BJ (cell line): Measurements from ENCODE around the gene LRRC4B. TPM values are rescaled to one million over a fixed set of nuclear protein-coding genes. Genes with fewer than 3 reads are reported as not detected.

Source experiments
- CTCF ChIA-PET: fragments of 350-600 bp; formaldehyde crosslinking; extraction: SDS; loops from one replicate; lab custom pipeline; 2021; ENCODE audit warnings: antibody characterized with exemption, inconsistent platforms; lab: Yijun Ruan, JAX
- POLR2A ChIA-PET: fragments of 300-600 bp; sonication (Branson Sonifier 250); formaldehyde crosslinking; extraction: SDS; loops from one replicate; lab custom pipeline; 2021; ENCODE audit warnings: antibody characterized with exemption; lab: Charles Lee
- DNase-seq: peaks from one replicate; pipeline ENCODE4 v3.0.0-alpha.2; 2011; ENCODE audit warnings: low read depth
- H3K27me3 ChIP-seq: 2 replicates; pipeline ENCODE4 v1.6.0; 2011; ENCODE audit warnings: low read length; ENCODE audit not compliant: control insufficient read depth, insufficient read depth
- H3K36me3 ChIP-seq: 2 replicates; pipeline ENCODE4 v1.5.1; 2011; ENCODE audit warnings: low read length; ENCODE audit not compliant: control insufficient read depth, insufficient read depth
- H3K4me3 ChIP-seq: 2 replicates; pipeline ENCODE4 v1.5.1; 2011; ENCODE audit warnings: low read depth, mild to moderate bottlenecking, control low read depth, low read length
- CTCF ChIP-seq: IDR thresholded peaks from 2 replicates; pipeline ENCODE4 v1.5.1; 2011; ENCODE audit warnings: low read depth, mild to moderate bottlenecking, control low read depth, inconsistent platforms, low read length, moderate library complexity; ENCODE audit not compliant: insufficient read depth
- polyA plus RNA-seq: library from polyadenylated mRNA; depleted of rRNA; stranded (reverse); fragments of >200 nt; gene quantifications from 2 replicates; pipeline ENCODE4 v1.2.3, GENCODE V29; 2011

The LRRC4B gene
- polyA plus RNA-seq, 1 experiment, result 0.06 TPM

DNA sequence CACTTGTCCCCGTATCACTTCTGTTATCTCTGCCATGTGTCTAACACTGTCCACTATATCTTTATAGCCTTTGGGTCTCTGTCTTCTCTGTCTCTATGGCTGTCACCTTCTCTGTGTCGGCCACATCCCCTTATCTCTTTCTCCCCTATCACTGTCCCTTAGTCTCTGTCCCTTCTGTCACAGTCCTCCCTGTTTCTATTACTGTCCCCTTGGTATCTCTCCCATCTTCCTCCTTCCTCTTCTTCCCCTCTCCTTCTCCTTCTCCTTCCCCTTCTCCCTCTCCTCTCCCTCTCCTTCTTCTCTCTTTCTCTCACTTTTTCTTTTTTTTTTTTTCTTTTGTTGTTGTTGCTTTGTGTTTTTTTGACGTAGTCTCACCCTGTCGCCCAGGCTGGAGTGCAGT lies 34.7 kb upstream of the LRRC4B start:
- TF ChIP-seq CTCF, result no peak
- ChIA-PET CTCF (no interaction called here), POLR2A (no interaction called here)
- no peak for DNase-seq
- Histone ChIP-seq H3K4me3 (no peak overlapping the region), H3K27me3 (no peaks in the 10 kb centered on the region), H3K36me3 (no peaks in the 10 kb centered on the region)

DNA sequence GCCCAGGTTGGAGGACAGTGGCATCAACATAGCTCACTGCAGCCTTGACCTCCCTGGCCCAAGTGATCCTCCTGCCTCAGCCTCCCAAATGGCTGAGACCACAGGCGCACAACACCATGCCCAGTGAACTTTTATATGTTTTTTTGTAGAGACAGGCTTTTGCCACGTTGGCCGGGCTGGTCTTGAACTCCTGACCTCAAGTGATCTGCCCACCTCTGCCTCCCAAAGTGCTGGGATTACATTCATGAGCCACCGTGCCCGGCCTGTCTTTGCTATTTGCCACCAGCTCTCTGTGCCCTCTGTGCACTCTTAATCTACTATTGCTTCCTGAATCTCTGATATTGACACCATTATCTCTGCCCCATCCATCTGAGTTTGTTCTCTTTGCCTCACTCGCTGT lies 34.3 kb upstream of the LRRC4B start:
- Histone ChIP-seq H3K4me3 (no peak overlapping the region), H3K27me3 (no peaks in the 10 kb centered on the region), H3K36me3 (no peaks in the 10 kb centered on the region)
- ChIA-PET POLR2A (no interaction called here), CTCF (no interaction called here)
- no peak for TF ChIP-seq CTCF
- no peak for DNase-seq

DNA sequence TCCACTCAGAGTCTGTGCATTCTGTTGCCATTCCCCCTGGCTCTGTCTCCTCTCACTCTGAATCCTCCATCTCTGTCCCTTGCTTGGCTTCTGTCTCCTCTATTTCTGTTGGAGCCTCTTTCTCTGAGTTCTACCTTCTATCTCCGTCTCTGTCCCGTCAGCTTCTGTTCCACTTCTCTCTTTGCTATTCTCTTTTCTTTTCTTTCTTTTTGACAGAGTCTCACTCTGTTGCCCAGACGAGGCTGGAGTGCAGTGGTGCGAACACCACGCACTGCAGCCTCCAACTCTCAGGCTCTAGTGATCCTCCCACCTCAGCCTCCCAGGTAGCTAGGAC lies 33.8 kb upstream of the LRRC4B start:
- CTCF ChIA-PET, result no interaction called here
- no peak for TF ChIP-seq CTCF
- POLR2A ChIA-PET, result no interaction called here

DNA sequence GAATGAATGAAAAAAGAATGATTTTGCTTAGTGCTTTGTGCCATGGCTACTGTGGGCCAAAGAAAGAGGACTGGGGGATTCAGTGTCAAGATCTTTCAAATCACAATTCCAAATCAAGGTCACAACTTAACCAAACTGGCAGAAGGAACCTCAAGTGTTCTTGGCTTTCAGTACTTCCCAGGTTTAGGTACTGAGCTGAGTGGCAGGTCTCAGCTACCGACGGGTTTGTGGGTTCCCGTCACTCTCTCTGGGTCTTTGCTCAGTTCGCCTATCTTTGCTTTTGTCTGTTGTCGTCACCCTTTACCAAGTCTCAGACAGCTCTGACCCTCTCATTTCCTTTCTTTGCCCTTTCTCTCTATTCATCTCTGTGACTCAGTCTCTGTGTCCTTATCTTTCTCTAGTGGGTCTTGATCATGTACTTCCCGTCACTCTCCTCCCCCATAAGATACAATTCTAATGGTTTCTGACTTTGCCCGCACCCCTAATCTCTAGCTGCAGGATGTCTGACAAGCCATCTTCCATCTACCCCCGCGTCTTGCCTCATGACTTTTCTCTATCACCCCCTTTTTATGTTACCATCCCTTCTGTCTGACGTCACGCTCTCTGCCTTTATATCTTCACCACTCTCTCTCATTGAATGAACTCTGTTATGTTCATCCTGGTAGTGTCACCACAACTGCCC lies 33.3 kb upstream of the LRRC4B start:
- no peak for TF ChIP-seq CTCF
- H3K4me3 ChIP-seq, result no peak overlapping the region
- H3K27me3 ChIP-seq, result no peaks in the 10 kb centered on the region
- POLR2A ChIA-PET, result no interaction called here
- CTCF ChIA-PET, result interaction anchor here (0.6 kb wide), 1 partner anchor 233 kb away, joined by 3 read pairs; no protein-coding TSS in a partner anchor
- H3K36me3 ChIP-seq, result no peaks in the 10 kb centered on the region
- no peak for DNase-seq

More for the DNA sequence above, 33.8 kb upstream of the LRRC4B start:
- H3K36me3 ChIP-seq, result no peaks in the 10 kb centered on the region
- no peak for DNase-seq
- H3K4me3 ChIP-seq, result no peak overlapping the region
- no peaks in the 10 kb centered on the region for H3K27me3 ChIP-seq

DNA sequence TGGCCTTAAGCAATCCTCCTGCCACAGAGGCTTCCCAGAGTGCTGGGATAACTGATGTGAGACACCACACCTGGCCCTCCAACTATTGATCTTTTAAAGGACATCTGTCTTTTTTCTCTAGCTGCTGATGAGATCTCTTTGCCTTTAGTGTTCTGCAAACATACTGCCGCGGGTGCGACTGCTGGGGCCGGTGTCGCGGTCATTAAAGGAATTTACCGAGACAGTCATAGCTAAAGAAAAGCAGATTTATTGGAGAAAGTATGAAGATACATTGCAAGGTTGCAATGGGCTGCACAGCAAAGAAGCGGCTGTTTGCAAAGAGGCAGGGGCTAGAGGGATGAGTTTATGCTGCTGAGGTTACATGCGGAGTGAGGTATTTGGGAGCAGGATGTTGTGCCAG lies 31.2 kb upstream of the LRRC4B start:
- ChIA-PET CTCF (interaction anchor here (1.7 kb wide), 1 partner anchor 43 kb away, joined by 6 read pairs; no protein-coding TSS in a partner anchor), POLR2A (no interaction called here)

More for the DNA sequence above, 31.2 kb upstream of the LRRC4B start:
- TF ChIP-seq CTCF, result no peak
- DNase-seq, result no peak
- no peaks in the 10 kb centered on the region for H3K27me3 ChIP-seq
- no peaks in the 10 kb centered on the region for H3K36me3 ChIP-seq
- no peak overlapping the region for H3K4me3 ChIP-seq
